HepG2 (cell line): ENCODE results near the gene PLA2G4B. TPM values are rescaled to one million over a fixed set of nuclear protein-coding genes. Genes with fewer than 3 reads are reported as not detected.

Source experiments
- ATAC-seq: fragments of 200-7000 bp; cut with Tn5 transposase; 3 replicates; pipeline ENCODE4 v1.9.1; 2020; ENCODE audit warnings: mild to moderate bottlenecking, moderate library complexity
- BruUV-seq: library from RNA; stranded (reverse); fragments of 400-500 nt; replicated peaks from 2 replicates; lab custom pipeline; 2021; lab: Mats Ljungman, UMichigan
- CTCF ChIA-PET: fragments of 300-600 bp; formaldehyde crosslinking; extraction: SDS; loops from one replicate; lab custom pipeline; 2021; ENCODE audit warnings: low total read pairs, inconsistent platforms, low intra/inter-chr PET ratio; lab: Yijun Ruan, JAX
- POLR2A ChIA-PET: fragments of 350-600 bp; sonication (Branson Sonifier 250); formaldehyde crosslinking; loops from one replicate; lab custom pipeline; 2020; ENCODE audit warnings: antibody characterized with exemption, inconsistent platforms; lab: Yijun Ruan, JAX
- DNase-seq: peaks from one replicate; pipeline ENCODE4 v3.0.0-alpha.2; 2015; ENCODE audit warnings: low spot score
- FAIRE-seq: peaks from 3 replicates; lab custom pipeline; 2011; peaks lifted over from hg19 to GRCh38; lab: Jason Lieb, UNC
- H2AFZ ChIP-seq: one replicate; pipeline ENCODE4 v1.6.1; 2011; ENCODE audit warnings: low read length, inconsistent platforms
- H3K27ac ChIP-seq: fragments of 300-600 bp; 3 replicates; pipeline ENCODE4 v1.8.0; 2011; ENCODE audit warnings: mixed run types, mild to moderate bottlenecking, mixed read lengths, low read length, inconsistent platforms; ENCODE audit not compliant: insufficient read depth; ENCODE audit errors: extremely low read length
- H3K27me3 ChIP-seq, 2 experiments: fragments of 200-600 bp in 1 of 2; 2 replicates in 1 of 2; 3 replicates in 1 of 2; pipeline versions ENCODE4 v1.6.0 to v1.8.0; 2011; ENCODE audit warnings: low read length in 2 of 2, mild to moderate bottlenecking in 2 of 2, moderate library complexity in 2 of 2, inconsistent platforms in 1 of 2; ENCODE audit not compliant: insufficient read depth in 2 of 2, control insufficient read depth in 1 of 2
- H3K36me3 ChIP-seq, 2 experiments: fragments of 200-600 bp in 1 of 2; replicated peaks in 1 of 2; 2 replicates in 1 of 2; 3 replicates in 1 of 2; pipeline versions ENCODE4 v1.5.1 to v1.8.0; 2011; ENCODE audit warnings: low read length in 2 of 2, inconsistent platforms in 1 of 2; ENCODE audit not compliant: insufficient read depth in 2 of 2, control insufficient read depth in 1 of 2
- H3K4me1 ChIP-seq: 2 replicates; pipeline ENCODE4 v1.5.1; 2012; ENCODE audit warnings: low read length, inconsistent platforms; ENCODE audit not compliant: insufficient read depth
- H3K4me2 ChIP-seq: 2 replicates; pipeline ENCODE4 v1.6.0; 2011; ENCODE audit warnings: low read depth, low read length, inconsistent platforms
- H3K4me3 ChIP-seq, 3 experiments: fragments of 200-600 bp in 1 of 3; sonication (generic), shearing (Covaris generic) in 1 of 3; replicated peaks in 1 of 3; 2 replicates each; pipeline ENCODE4 v1.5.1; 2011 to 2016; ENCODE audit warnings: low read length in 3 of 3, inconsistent platforms in 2 of 3, low read depth in 2 of 3, mild to moderate bottlenecking in 2 of 3, control low read depth in 1 of 3, mixed read lengths in 1 of 3; ENCODE audit not compliant: insufficient read depth in 1 of 3
- H3K79me2 ChIP-seq: one replicate; pipeline ENCODE4 v1.6.1; 2011; ENCODE audit warnings: low read length, inconsistent platforms; ENCODE audit not compliant: insufficient read depth
- H3K9ac ChIP-seq: 2 replicates; pipeline ENCODE4 v1.6.0; 2011; ENCODE audit warnings: mild to moderate bottlenecking, low read depth, low read length, inconsistent platforms; ENCODE audit not compliant: insufficient read depth
- H3K9me3 ChIP-seq: 2 replicates; pipeline ENCODE4 v1.5.1; 2012; ENCODE audit warnings: mild to moderate bottlenecking, low read length
- H4K20me1 ChIP-seq: 2 replicates; pipeline ENCODE4 v1.6.0; 2011; ENCODE audit warnings: inconsistent platforms, mild to moderate bottlenecking, low read length, moderate library complexity; ENCODE audit not compliant: insufficient read depth
- AGO1 ChIP-seq: fragments of 200-400 bp; formaldehyde crosslinking; IDR thresholded peaks from 2 replicates; pipeline ENCODE4 v1.6.1; 2017; ENCODE audit warnings: mild to moderate bottlenecking, low read depth, low read length, moderate library complexity; ENCODE audit not compliant: poor library complexity, severe bottlenecking
- ELF4 ChIP-seq: sonication (generic); formaldehyde crosslinking; IDR thresholded peaks from 2 replicates; pipeline ENCODE4 v1.5.0; 2020; ENCODE audit warnings: missing genetic modification reagents, mild to moderate bottlenecking, moderate library complexity, borderline replicate concordance
- EP300 ChIP-seq, 3 experiments: sonication (generic) in 1 of 3; formaldehyde crosslinking in 1 of 3; IDR thresholded peaks; 2 replicates each; pipeline versions ENCODE4 v1.5.1 to v1.6.1; 2011 to 2020; ENCODE audit warnings: low read depth in 2 of 3, low read length in 2 of 3, borderline replicate concordance in 1 of 3, improper control_type of control experiment in 1 of 3, mild to moderate bottlenecking in 1 of 3, missing genetic modification reagents in 1 of 3, moderate library complexity in 1 of 3
- MBD4 ChIP-seq: IDR thresholded peaks from 2 replicates; pipeline ENCODE4 v1.6.1; 2012; ENCODE audit warnings: low read length, inconsistent platforms, borderline replicate concordance
- MXD1 ChIP-seq: sonication (generic); formaldehyde crosslinking; IDR thresholded peaks from 2 replicates; pipeline ENCODE4 v1.4.0; 2020; ENCODE audit warnings: mild to moderate bottlenecking, missing genetic modification reagents
- NPAS2 ChIP-seq: sonication (generic); formaldehyde crosslinking; IDR thresholded peaks from 2 replicates; pipeline ENCODE4 v1.8.0; 2022; ENCODE audit warnings: mild to moderate bottlenecking, missing genetic modification reagents, borderline replicate concordance
- POLR2AphosphoS5 ChIP-seq: IDR thresholded peaks from 2 replicates; pipeline ENCODE4 v1.6.1; 2012; ENCODE audit warnings: low read depth, low read length
- STAT5B ChIP-seq: sonication (generic); formaldehyde crosslinking; IDR thresholded peaks from 2 replicates; pipeline ENCODE4 v1.4.0; 2020; ENCODE audit warnings: missing genetic modification reagents
- ZBTB1 ChIP-seq: sonication (generic); formaldehyde crosslinking; IDR thresholded peaks from 2 replicates; pipeline ENCODE4 v1.4.0; 2020; ENCODE audit warnings: missing genetic modification reagents, borderline replicate concordance
- ZNF343 ChIP-seq: sonication (generic); formaldehyde crosslinking; IDR thresholded peaks from 2 replicates; pipeline ENCODE4 v1.4.0; 2020; ENCODE audit warnings: mild to moderate bottlenecking, missing genetic modification reagents
- ZNF644 ChIP-seq: IDR thresholded peaks from 2 replicates; pipeline ENCODE4 v1.6.1; 2016; ENCODE audit warnings: low read depth
- ZNF782 ChIP-seq: sonication (generic); formaldehyde crosslinking; IDR thresholded peaks from 2 replicates; pipeline ENCODE4 v1.4.0; 2020; ENCODE audit warnings: missing genetic modification reagents, mild to moderate bottlenecking, borderline replicate concordance
- WGBS: methylation state at CpG from one replicate; pipeline ENCODE4 v1.1.6; 2017; ENCODE audit warnings: low lambda C conversion rate; 5-methylcytosine and 5-hydroxymethylcytosine counted together
- in situ Hi-C: cut with HindIII; loops from 2 replicates; pipeline ENCODE4 v1.10.0; 2017; ENCODE audit warnings: low pct_unique_long_range_greater_than_20kb; ENCODE audit not compliant: extremely low pct_ligation_motif_present
- intact Hi-C: fragments of 100-400 bp; cut with micrococcal nuclease; formaldehyde crosslinking; loops from one replicate; pipeline ENCODE4 v1.10.0; 2022; ENCODE audit not compliant: unreplicated experiment
- polyA plus RNA-seq, 8 experiments: library from polyadenylated mRNA; depleted of rRNA in 3 of 8; stranded (reverse) in 7 of 8; unstranded in 1 of 8; fragments of >200 nt; fragmentation: Illumina TruSeq in 4 of 8; extraction: Trizol in 4 of 8; gene quantifications; 2 replicates each; pipeline versions ENCODE4 v1.2.1 to v1.2.3, GENCODE V29; 2011 to 2016; ENCODE audit warnings: low read depth in 4 of 8, missing spikeins in 1 of 8, mixed read lengths in 1 of 8; ENCODE audit not compliant: insufficient read depth in 1 of 8
- total RNA-seq, 5 experiments: library from RNA; depleted of rRNA; stranded (reverse); fragments of >200 nt; fragmentation: Illumina TruSeq; extraction: Trizol; gene quantifications; 2 replicates each; pipeline ENCODE4 v1.2.3, GENCODE V29; 2016; ENCODE audit warnings: low read depth in 1 of 5
- TF ChIP-seq, protein P1 (sequence below): conservative IDR thresholded peaks from 2 replicates; pipeline ENCODE4 v1.6.1; 2018; ENCODE audit warnings: missing genetic modification reagents
- TF ChIP-seq, protein P2 (sequence below): sonication (generic); formaldehyde crosslinking; IDR thresholded peaks from 2 replicates; pipeline ENCODE4 v1.5.0; 2020; ENCODE audit warnings: missing genetic modification reagents

PLA2G4B gene
- total and polyA plus RNA-seq, 2 of the 13 experiments (the other 11 are each of a cell fraction or from before 2014, with no cell fraction given): 5.1 to 8.0 TPM

- H3K27ac ChIP-seq: no peak overlapping the region
- BruUV-seq: no TSS peak
Measured at GRCh38 chr15:41868321-41868720, 29.7 kb downstream of the PLA2G4B start.

More at GRCh38 chr15:41868321-41868720, 29.7 kb downstream of the PLA2G4B start:
- Histone ChIP-seq H3K36me3 (no peaks in the 10 kb centered on the region), H2AFZ (no peak overlapping the region), H3K79me2 (no peaks in the 10 kb centered on the region), H3K4me3 (no peak overlapping the region), H3K4me1 (peaks cover 27% of the 10 kb centered on the region), H3K9ac (no peak overlapping the region), H3K9me3 (no peaks in the 10 kb centered on the region), H3K27me3 (peaks cover 9 to 70% of the 10 kb centered on the region in 2 experiments; a peak in 4 of 5 replicates), H3K4me2 (no peak overlapping the region), H4K20me1 (no peaks in the 10 kb centered on the region)
- DNase-seq (no peak), ATAC-seq (no peak), FAIRE-seq (no peak)
- WGBS: 87% methylated on average over 3 of the region's 15 CpGs
- in situ Hi-C loops: no loop called here
- TF ChIP-seq STAT5B (no peak), MXD1 (CRISPR knock-in tag) (no peak), AGO1 (no peak), ZNF782 (CRISPR knock-in tag) (no peak), NPAS2 (no peak), EP300 (IDR thresholded peaks at IDR 0.05; ENCODE audit: low read depth in 2 of 2, low read length in 2 of 2) (no peak), EP300 (CRISPR knock-in tag; IDR thresholded peaks at IDR 0.05; ENCODE audit: borderline replicate concordance) (no peak), ZNF644 (CRISPR knock-in tag) (no peak), MBD4 (no peak), POLR2AphosphoS5 (no peak), ELF4 (CRISPR knock-in tag) (no peak), ZNF343 (CRISPR knock-in tag) (no peak), ZBTB1 (CRISPR knock-in tag) (no peak)
- TF ChIP-seq, protein P1, sequence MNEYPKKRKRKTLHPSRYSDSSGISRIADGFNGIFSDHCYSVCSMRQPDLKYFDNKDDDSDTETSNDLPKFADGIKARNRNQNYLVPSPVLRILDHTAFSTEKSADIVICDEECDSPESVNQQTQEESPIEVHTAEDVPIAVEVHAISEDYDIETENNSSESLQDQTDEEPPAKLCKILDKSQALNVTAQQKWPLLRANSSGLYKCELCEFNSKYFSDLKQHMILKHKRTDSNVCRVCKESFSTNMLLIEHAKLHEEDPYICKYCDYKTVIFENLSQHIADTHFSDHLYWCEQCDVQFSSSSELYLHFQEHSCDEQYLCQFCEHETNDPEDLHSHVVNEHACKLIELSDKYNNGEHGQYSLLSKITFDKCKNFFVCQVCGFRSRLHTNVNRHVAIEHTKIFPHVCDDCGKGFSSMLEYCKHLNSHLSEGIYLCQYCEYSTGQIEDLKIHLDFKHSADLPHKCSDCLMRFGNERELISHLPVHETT (CRISPR knock-in tag): no peak
- TF ChIP-seq, protein P2, sequence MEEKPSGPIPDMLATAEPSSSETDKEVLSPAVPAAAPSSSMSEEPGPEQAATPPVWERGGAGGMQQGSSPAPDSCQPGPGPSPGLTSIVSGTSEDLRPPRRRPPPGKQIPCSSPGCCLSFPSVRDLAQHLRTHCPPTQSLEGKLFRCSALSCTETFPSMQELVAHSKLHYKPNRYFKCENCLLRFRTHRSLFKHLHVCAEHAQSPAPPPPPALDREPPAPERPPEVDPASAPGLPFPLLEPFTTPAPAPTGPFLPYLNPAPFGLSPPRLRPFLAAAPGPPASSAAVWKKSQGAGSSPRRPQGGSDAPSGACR: no peak
- intact Hi-C loops: no loop called here
- ChIA-PET POLR2A (no interaction called here), CTCF (no interaction called here)
